Body of pancreas (tissue), 4 donors: Measurements from ENCODE around the gene SPINT1.

Experiments used
- POLR2A ChIP-seq, 3 donors: fragments of 450-650 bp; IDR thresholded peaks; one replicate each; pipeline ENCODE4 v1.6.1; 2016; ENCODE audit warnings: antibody characterized with exemption in 3 of 3, mild to moderate bottlenecking in 2 of 3
- TF ChIP-seq, protein P1 (sequence below), 7 experiments: fragments of 450-650 bp in 4 of 7; fragments of 200-600 bp in 3 of 7; sonication (generic) in 3 of 7; IDR thresholded peaks; one replicate each; pipeline ENCODE4 v1.5.1; 2016 to 2019; ENCODE audit warnings: antibody characterized with exemption in 7 of 7

DNA sequence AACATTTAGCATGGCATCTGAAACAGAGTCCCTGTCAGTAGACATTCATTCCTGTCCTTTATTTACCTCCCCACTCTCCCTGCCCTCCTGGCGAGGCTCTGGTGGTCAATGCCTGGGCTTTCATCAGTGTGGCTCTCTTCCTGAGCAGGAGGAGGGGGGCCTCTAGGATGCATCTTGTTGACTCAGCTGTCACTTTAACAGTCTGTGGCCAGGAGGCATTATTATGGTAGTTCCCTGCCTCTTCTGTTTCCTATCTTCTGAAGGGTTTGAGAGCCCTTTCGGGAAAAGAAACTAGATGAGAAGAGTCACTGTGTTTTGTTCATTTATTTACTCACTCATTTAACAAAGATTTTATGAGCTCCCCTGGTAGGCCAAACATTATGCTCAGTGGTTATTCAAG, 13.0 kb upstream of the SPINT1 start:
- TF ChIP-seq POLR2A (IDR thresholded peaks at IDR 0.05), result no peak
- TF ChIP-seq, protein P1, sequence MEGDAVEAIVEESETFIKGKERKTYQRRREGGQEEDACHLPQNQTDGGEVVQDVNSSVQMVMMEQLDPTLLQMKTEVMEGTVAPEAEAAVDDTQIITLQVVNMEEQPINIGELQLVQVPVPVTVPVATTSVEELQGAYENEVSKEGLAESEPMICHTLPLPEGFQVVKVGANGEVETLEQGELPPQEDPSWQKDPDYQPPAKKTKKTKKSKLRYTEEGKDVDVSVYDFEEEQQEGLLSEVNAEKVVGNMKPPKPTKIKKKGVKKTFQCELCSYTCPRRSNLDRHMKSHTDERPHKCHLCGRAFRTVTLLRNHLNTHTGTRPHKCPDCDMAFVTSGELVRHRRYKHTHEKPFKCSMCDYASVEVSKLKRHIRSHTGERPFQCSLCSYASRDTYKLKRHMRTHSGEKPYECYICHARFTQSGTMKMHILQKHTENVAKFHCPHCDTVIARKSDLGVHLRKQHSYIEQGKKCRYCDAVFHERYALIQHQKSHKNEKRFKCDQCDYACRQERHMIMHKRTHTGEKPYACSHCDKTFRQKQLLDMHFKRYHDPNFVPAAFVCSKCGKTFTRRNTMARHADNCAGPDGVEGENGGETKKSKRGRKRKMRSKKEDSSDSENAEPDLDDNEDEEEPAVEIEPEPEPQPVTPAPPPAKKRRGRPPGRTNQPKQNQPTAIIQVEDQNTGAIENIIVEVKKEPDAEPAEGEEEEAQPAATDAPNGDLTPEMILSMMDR (IDR thresholded peaks at IDR 0.05), result no peak
